HCT116 (cell line): ENCODE measurements around the gene S100PBP. TPM values are rescaled to one million over a fixed set of nuclear protein-coding genes. Genes with fewer than 3 reads are reported as not detected.

ENCODE experiments used
- ATAC-seq: fragments of 200-7000 bp; cut with Tn5 transposase; 2 replicates; pipeline ENCODE4 v1.9.1; 2020; ENCODE audit warnings: mild to moderate bottlenecking, moderate library complexity
- BruUV-seq: library from RNA; stranded (reverse); fragments of 400-500 nt; replicated peaks from 2 replicates; lab custom pipeline; 2021; lab: Mats Ljungman, UMichigan
- CTCF ChIA-PET: fragments of 300-600 bp; sonication (Branson Sonifier 250); formaldehyde crosslinking; loops from one replicate; lab custom pipeline; 2021; ENCODE audit warnings: antibody characterized with exemption; lab: Charles Lee
- POLR2A ChIA-PET: fragments of 300-600, 350-600 bp; sonication (Branson Sonifier 250); formaldehyde crosslinking; loops from one replicate; lab custom pipeline; 2021; ENCODE audit warnings: antibody characterized with exemption; lab: Charles Lee
- RAD21 ChIA-PET, 2 experiments: fragments of 300-600 bp; sonication (Branson Sonifier 250); formaldehyde crosslinking; loops; one replicate each; lab custom pipeline; 2023; ENCODE audit warnings: low total read pairs in 2 of 2; ENCODE audit not compliant: uncharacterized antibody in 2 of 2, unreplicated experiment in 2 of 2, low non-redundant PET in 1 of 2; lab: Charles Lee
- DNase-seq: peaks from one replicate; pipeline ENCODE4 v3.0.0-alpha.2; 2010; ENCODE audit warnings: low read depth, low spot score
- H2AFZ ChIP-seq: fragments of 200-600 bp; shearing (Covaris generic), sonication (generic); 2 replicates; pipeline ENCODE4 v1.6.1; 2017; ENCODE audit warnings: low read depth, mixed run types, mixed read lengths, antibody characterized with exemption, low read length; ENCODE audit not compliant: poor library complexity, severe bottlenecking
- H3K27ac ChIP-seq: 2 replicates; pipeline ENCODE4 v1.5.1; 2012; ENCODE audit warnings: low read depth, low read length
- H3K27me3 ChIP-seq: fragments of 200-600 bp; sonication (generic); 2 replicates; pipeline ENCODE4 v1.6.1; 2016; ENCODE audit warnings: mixed run types, low read length, mixed read lengths; ENCODE audit not compliant: insufficient read depth
- H3K36me3 ChIP-seq, 2 experiments: fragments of 200-500 bp in 1 of 2; fragments of 200-600 bp in 1 of 2; sonication (Bioruptor generic) in 1 of 2; sonication (generic) in 1 of 2; 2 replicates each; pipeline versions ENCODE4 v1.5.1 to v1.6.1; 2014 to 2016; ENCODE audit warnings: low read length in 2 of 2, inconsistent platforms in 1 of 2, mixed read lengths in 1 of 2, mixed run types in 1 of 2; ENCODE audit not compliant: insufficient read depth in 2 of 2, control insufficient read depth in 1 of 2
- H3K4me1 ChIP-seq, 2 experiments: fragments of 200-600 bp in 1 of 2; sonication (generic) in 1 of 2; 2 replicates each; pipeline versions ENCODE4 v1.5.1 to v1.6.1; 2012 to 2017; ENCODE audit warnings: low read length in 2 of 2, inconsistent platforms in 1 of 2, mild to moderate bottlenecking in 1 of 2, mixed read lengths in 1 of 2, mixed run types in 1 of 2, moderate library complexity in 1 of 2; ENCODE audit not compliant: insufficient read depth in 2 of 2, control insufficient read depth in 1 of 2
- H3K4me2 ChIP-seq: fragments of 200-600 bp; sonication (generic); 2 replicates; pipeline ENCODE4 v1.6.1; 2017; ENCODE audit warnings: mixed run types, low read length, mixed read lengths
- H3K4me3 ChIP-seq, 2 experiments: fragments of 200-600 bp in 1 of 2; sonication (generic) in 1 of 2; replicated peaks in 1 of 2; 2 replicates each; pipeline ENCODE4 v1.5.1; 2011 to 2016; ENCODE audit warnings: low read length in 2 of 2, control low read depth in 1 of 2, low read depth in 1 of 2, mild to moderate bottlenecking in 1 of 2, mixed read lengths in 1 of 2, mixed run types in 1 of 2
- H3K79me2 ChIP-seq: fragments of 200-600 bp; sonication (generic); 2 replicates; pipeline ENCODE4 v1.6.1; 2017; ENCODE audit warnings: mild to moderate bottlenecking, mixed run types, low read length, moderate library complexity, mixed read lengths; ENCODE audit not compliant: insufficient read depth
- H3K9ac ChIP-seq: fragments of 200-600 bp; sonication (generic); 2 replicates; pipeline ENCODE4 v1.6.1; 2016; ENCODE audit warnings: low read length, mixed read lengths
- H3K9me2 ChIP-seq: fragments of 200-600 bp; sonication (generic), shearing (Covaris generic); 2 replicates; pipeline ENCODE4 v1.6.1; 2017; ENCODE audit warnings: mixed run types, mild to moderate bottlenecking, moderate library complexity; ENCODE audit not compliant: insufficient read depth
- H3K9me3 ChIP-seq, 2 experiments: fragments of 200-500 bp in 1 of 2; fragments of 200-600 bp in 1 of 2; sonication (Bioruptor generic) in 1 of 2; sonication (generic) in 1 of 2; 2 replicates each; pipeline ENCODE4 v1.6.1; 2014 to 2017; ENCODE audit warnings: low read length in 2 of 2, mixed read lengths in 2 of 2, inconsistent platforms in 1 of 2, low read depth in 1 of 2, mild to moderate bottlenecking in 1 of 2, mixed run types in 1 of 2, moderate library complexity in 1 of 2; ENCODE audit not compliant: control insufficient read depth in 1 of 2, insufficient read depth in 1 of 2
- H4K20me1 ChIP-seq: fragments of 200-600 bp; sonication (generic), shearing (Covaris generic); 2 replicates; pipeline ENCODE4 v1.6.1; 2017; ENCODE audit warnings: mixed run types, mild to moderate bottlenecking, moderate library complexity; ENCODE audit not compliant: insufficient read depth
- ATF3 ChIP-seq: IDR thresholded peaks from 2 replicates; pipeline ENCODE4 v1.6.1; 2012
- CEBPB ChIP-seq: IDR thresholded peaks from 2 replicates; pipeline ENCODE4 v1.6.1; 2012; ENCODE audit warnings: low read depth
- ELF1 ChIP-seq: IDR thresholded peaks from 2 replicates; pipeline ENCODE4 v1.6.1; 2012; ENCODE audit warnings: low read depth, borderline replicate concordance
- EZH2phosphoT487 ChIP-seq: fragments of 200-600 bp; IDR thresholded peaks from 2 replicates; pipeline ENCODE4 v1.6.1; 2018; ENCODE audit warnings: antibody characterized with exemption, borderline replicate concordance
- FOSL1 ChIP-seq: IDR thresholded peaks from 2 replicates; pipeline ENCODE4 v1.6.1; 2012; ENCODE audit warnings: low read depth
- POLR2AphosphoS5 ChIP-seq: IDR thresholded peaks from 2 replicates; pipeline ENCODE4 v1.6.1; 2011; ENCODE audit warnings: mild to moderate bottlenecking, low read depth, low read length, moderate library complexity
- SRF ChIP-seq: IDR thresholded peaks from 2 replicates; pipeline ENCODE4 v1.6.1; 2012; ENCODE audit warnings: low read depth
- ZFX ChIP-seq: fragments of 450-650 bp; IDR thresholded peaks from 2 replicates; pipeline ENCODE4 v1.6.1; 2017
- ZNF274 ChIP-seq: fragments of 200-500 bp; sonication (Bioruptor generic); IDR thresholded peaks from 2 replicates; pipeline ENCODE4 v1.6.1; 2014; ENCODE audit warnings: mild to moderate bottlenecking, low read depth, low read length, inconsistent platforms
- intact Hi-C: fragments of 100-400 bp; cut with micrococcal nuclease; formaldehyde crosslinking; loops from 2 replicates; pipeline ENCODE4 v1.10.0; 2022
- total RNA-seq: library from RNA; stranded (reverse); gene quantifications from one replicate; pipeline ENCODE4 v1.2.1, GENCODE V29; 2021; ENCODE audit not compliant: unreplicated experiment
- TF ChIP-seq, protein P1 (sequence below): IDR thresholded peaks from 2 replicates; pipeline ENCODE4 v1.6.1; 2012
- TF ChIP-seq, protein P2 (sequence below), 3 experiments: fragments of 200-600 bp in 1 of 3; sonication (generic) in 1 of 3; IDR thresholded peaks in 2 of 3; conservative IDR thresholded peaks in 1 of 3; 2 replicates each; pipeline ENCODE4 v1.5.1; 2012 to 2017; ENCODE audit warnings: low read depth in 2 of 3, low read length in 2 of 3, antibody characterized with exemption in 1 of 3, borderline replicate concordance in 1 of 3, control low read depth in 1 of 3, mild to moderate bottlenecking in 1 of 3, mixed read lengths in 1 of 3, mixed run types in 1 of 3, moderate library complexity in 1 of 3; ENCODE audit not compliant: insufficient read depth in 1 of 3

S100PBP gene
- total RNA-seq, 1 experiment from 2014 or later = 38.2 TPM

DNA sequence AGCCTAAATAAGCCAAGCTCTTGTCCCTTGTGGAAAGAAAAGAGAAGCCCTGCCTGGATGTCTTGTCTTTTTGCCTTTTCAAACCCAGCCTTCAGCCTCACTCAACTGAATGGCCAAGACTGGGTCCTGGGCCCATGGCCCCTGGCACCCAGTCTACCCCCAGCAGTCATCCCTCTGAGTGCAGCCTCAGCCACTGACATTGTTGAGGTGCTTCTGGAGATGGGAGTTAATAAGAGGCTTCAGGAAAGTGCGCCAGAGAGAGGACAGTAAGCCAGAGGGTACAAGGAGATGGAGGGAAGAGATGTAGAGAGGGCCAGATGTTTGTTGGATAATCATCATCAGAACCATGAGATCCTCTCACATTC, 46.4 kb downstream of the S100PBP start:
- no peaks in the 10 kb centered on the region for H4K20me1 ChIP-seq
- no peak overlapping the region for H3K4me3 ChIP-seq
- ATAC-seq (no peak), DNase-seq (no peak)
- H3K79me2 ChIP-seq = no peaks in the 10 kb centered on the region
- no peak overlapping the region for H3K27ac ChIP-seq
- no peak overlapping the region for H3K4me2 ChIP-seq
- CTCF ChIA-PET = no interaction called here
- H2AFZ ChIP-seq = no peak overlapping the region
- intact Hi-C loops = no loop called here
- H3K9me3 ChIP-seq = no peaks in the 10 kb centered on the region
- H3K9ac ChIP-seq = no peak overlapping the region
- RAD21 ChIA-PET = interaction anchor here in 1 of 2 experiments (0.6 kb wide), 1 partner anchor 174 kb away, joined by 3 read pairs; no protein-coding TSS in a partner anchor
- TF ChIP-seq ZNF274 = no peak
- TF ChIP-seq, protein P1, sequence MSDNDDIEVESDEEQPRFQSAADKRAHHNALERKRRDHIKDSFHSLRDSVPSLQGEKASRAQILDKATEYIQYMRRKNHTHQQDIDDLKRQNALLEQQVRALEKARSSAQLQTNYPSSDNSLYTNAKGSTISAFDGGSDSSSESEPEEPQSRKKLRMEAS = no peak
- no peak for TF ChIP-seq ELF1
- TF ChIP-seq CEBPB = no peak
- no peak for TF ChIP-seq ZFX
- TF ChIP-seq SRF = no peak
- no peak for TF ChIP-seq ATF3
- no peak for TF ChIP-seq POLR2AphosphoS5
- TF ChIP-seq, protein P2, sequence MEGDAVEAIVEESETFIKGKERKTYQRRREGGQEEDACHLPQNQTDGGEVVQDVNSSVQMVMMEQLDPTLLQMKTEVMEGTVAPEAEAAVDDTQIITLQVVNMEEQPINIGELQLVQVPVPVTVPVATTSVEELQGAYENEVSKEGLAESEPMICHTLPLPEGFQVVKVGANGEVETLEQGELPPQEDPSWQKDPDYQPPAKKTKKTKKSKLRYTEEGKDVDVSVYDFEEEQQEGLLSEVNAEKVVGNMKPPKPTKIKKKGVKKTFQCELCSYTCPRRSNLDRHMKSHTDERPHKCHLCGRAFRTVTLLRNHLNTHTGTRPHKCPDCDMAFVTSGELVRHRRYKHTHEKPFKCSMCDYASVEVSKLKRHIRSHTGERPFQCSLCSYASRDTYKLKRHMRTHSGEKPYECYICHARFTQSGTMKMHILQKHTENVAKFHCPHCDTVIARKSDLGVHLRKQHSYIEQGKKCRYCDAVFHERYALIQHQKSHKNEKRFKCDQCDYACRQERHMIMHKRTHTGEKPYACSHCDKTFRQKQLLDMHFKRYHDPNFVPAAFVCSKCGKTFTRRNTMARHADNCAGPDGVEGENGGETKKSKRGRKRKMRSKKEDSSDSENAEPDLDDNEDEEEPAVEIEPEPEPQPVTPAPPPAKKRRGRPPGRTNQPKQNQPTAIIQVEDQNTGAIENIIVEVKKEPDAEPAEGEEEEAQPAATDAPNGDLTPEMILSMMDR (IDR thresholded peaks at IDR 0.05 in 2 of 3, conservative IDR thresholded peaks at IDR 0.05 in 1 of 3; ENCODE audit: borderline replicate concordance in 1 of 3, insufficient read depth in 1 of 3, low read depth in 2 of 3, low read length in 2 of 3) = no peak
- no peak for TF ChIP-seq FOSL1
- no peak for TF ChIP-seq EZH2phosphoT487
- POLR2A ChIA-PET = no interaction called here
- no peaks in the 10 kb centered on the region for H3K27me3 ChIP-seq
- H3K4me1 ChIP-seq = no peaks in the 10 kb centered on the region
- no peaks in the 10 kb centered on the region for H3K9me2 ChIP-seq
- BruUV-seq = no TSS peak
- H3K36me3 ChIP-seq = no peaks in the 10 kb centered on the region
